ENCODE data around the gene PHF23.

PHF23 gene

DNA sequence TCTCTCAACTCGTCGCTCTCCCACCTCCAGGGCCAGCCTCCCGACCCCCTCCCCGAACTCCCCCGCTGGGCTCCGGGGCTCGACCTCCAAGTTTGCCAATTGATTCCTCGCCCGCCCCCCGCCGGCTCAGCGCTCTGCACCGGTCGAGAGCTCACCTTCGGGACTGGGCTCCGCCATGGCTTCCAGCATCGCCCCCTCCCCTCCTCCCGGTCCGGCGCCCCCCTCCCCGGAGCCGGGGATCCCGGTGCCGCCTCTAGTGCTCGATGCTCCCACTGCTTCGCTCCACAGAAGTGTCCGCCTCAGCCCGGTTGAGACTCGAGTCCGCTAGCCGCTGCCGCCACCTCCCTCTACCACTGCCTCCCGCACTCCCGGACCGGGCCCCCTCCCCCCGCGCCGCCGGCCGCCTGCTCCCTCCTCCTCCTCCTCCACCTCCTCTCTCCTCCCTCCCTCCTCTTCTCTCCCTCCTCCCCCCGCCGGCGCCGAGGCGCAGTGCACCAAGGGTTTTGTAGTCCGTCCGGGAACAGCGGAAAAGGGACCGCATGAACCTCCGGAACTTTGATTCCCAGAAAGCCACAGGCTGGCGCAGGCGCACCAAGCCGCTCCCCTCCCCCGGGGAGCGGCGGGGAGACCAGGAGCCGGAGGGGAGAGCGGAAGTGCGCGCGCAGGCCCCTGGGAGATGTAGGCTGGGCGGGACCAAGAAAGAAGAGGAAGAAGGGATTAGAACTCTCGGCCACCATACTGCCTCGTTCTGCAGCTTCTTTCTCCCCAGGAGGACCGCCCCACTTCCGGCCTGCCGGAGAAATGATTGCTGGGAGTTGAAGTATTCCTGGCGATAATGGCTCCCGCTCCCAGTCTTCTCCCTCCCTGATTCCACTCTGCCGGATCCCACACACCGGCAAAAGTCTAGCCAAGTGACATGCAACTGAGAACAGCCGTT, at the start of gene PHF23:
Gene PHF23 (minus strand): TSS at position 367 of the 937 bp plus-strand sequence. CDS start 178 bp downstream, at position 189.
- Histone ChIP-seq H3K27ac (ENCODE audit: low read length) (no peak within 1 kb of the TSS), H3K36me3 (ENCODE audit: control insufficient read depth, insufficient read depth, low read length) (peaks cover 20% of the 10 kb centered on the region), H3K9me3 (ENCODE audit: control insufficient read depth, insufficient read depth, low read length) (no peaks in the 10 kb centered on the region), H3K27me3 (ENCODE audit: control insufficient read depth, insufficient read depth, low read length) (no peaks in the 10 kb centered on the region), H3K4me1 (ENCODE audit: control insufficient read depth, insufficient read depth, low read length) (peaks cover 2% of the 10 kb centered on the region; the same call in 1 of the 2 replicates), H3K4me3 (ENCODE audit: low read length) (peak within 1 kb of the TSS; percentile 95)
- peak; percentile 99 for DNase-seq (ENCODE audit: low read depth, low spot score)
- WGBS (ENCODE audit: insufficient coverage, insufficient read length): no CpG with 5 or more reads among the region's 72 CpGs

- Histone ChIP-seq H3K9me3 (ENCODE audit: control insufficient read depth, insufficient read depth, low read length) (no peaks in the 10 kb centered on the region), H3K27ac (ENCODE audit: low read length) (no peak overlapping the region), H3K4me3 (ENCODE audit: low read length) (no peak overlapping the region), H3K36me3 (ENCODE audit: control insufficient read depth, insufficient read depth, low read length) (peaks cover 10% of the 10 kb centered on the region; the same call in 1 of the 2 replicates), H3K27me3 (ENCODE audit: control insufficient read depth, insufficient read depth, low read length) (no peaks in the 10 kb centered on the region), H3K4me1 (ENCODE audit: control insufficient read depth, insufficient read depth, low read length) (peaks cover 1% of the 10 kb centered on the region; the same call in 1 of the 2 replicates)
- no CpG with 5 or more reads among the region's 12 CpGs for WGBS (ENCODE audit: insufficient coverage, insufficient read length)
- no peak for DNase-seq (ENCODE audit: low read depth, low spot score)
These were observed 46.4 kb upstream of the PHF23 start for GRCh38 chr17:7285679-7286078.

- no peak for DNase-seq (ENCODE audit: low read depth, low spot score)
- H3K9me3 ChIP-seq (ENCODE audit: control insufficient read depth, insufficient read depth, low read length): no peaks in the 10 kb centered on the region
- H3K27me3 ChIP-seq (ENCODE audit: control insufficient read depth, insufficient read depth, low read length): no peaks in the 10 kb centered on the region
- no peak overlapping the region for H3K4me3 ChIP-seq (ENCODE audit: low read length)
- H3K4me1 ChIP-seq (ENCODE audit: control insufficient read depth, insufficient read depth, low read length): peaks cover 3% of the 10 kb centered on the region
- H3K27ac ChIP-seq (ENCODE audit: low read length): no peak overlapping the region
- peaks cover 10% of the 10 kb centered on the region; the same call in 1 of the 2 replicates for H3K36me3 ChIP-seq (ENCODE audit: control insufficient read depth, insufficient read depth, low read length)
- WGBS (ENCODE audit: insufficient coverage, insufficient read length): no CpG with 5 or more reads among the region's 16 CpGs
These were observed 45.7 kb upstream of the PHF23 start for GRCh38 chr17:7284911-7285310.

DNA sequence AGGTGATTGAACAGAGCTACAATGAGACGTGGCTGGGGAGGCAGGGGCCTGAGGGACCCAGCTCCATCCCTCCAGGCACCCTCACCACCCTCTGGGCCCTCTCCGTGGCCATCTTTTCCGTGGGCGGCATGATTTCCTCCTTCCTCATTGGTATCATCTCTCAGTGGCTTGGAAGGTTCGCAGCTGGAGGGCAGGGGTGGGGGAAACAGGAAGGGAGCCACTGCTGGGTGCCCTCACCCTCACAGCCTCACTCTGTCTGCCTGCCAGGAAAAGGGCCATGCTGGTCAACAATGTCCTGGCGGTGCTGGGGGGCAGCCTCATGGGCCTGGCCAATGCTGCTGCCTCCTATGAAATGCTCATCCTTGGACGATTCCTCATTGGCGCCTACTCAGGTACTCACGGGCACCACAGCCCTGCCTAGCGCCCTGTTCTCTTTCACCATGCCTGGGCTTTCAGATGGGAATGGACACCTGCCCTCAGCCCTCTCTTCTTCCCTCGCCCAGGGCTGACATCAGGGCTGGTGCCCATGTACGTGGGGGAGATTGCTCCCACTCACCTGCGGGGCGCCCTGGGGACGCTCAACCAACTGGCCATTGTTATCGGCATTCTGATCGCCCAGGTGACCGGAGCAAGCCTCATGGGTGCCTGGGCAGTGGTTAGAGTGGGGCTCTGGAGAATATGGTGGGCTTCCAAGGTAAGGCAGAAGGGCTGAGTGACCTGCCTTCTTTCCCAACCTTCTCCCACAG, 44.4 kb upstream of the PHF23 start:
- WGBS (ENCODE audit: insufficient coverage, insufficient read length): no CpG with 5 or more reads among the region's 18 CpGs
- Histone ChIP-seq H3K27me3 (ENCODE audit: control insufficient read depth, insufficient read depth, low read length) (no peaks in the 10 kb centered on the region), H3K36me3 (ENCODE audit: control insufficient read depth, insufficient read depth, low read length) (peaks cover 10% of the 10 kb centered on the region; the same call in 1 of the 2 replicates), H3K27ac (ENCODE audit: low read length) (no peak overlapping the region), H3K9me3 (ENCODE audit: control insufficient read depth, insufficient read depth, low read length) (no peaks in the 10 kb centered on the region), H3K4me1 (ENCODE audit: control insufficient read depth, insufficient read depth, low read length) (peaks cover 2% of the 10 kb centered on the region), H3K4me3 (ENCODE audit: low read length) (no peak overlapping the region)
- no peak for DNase-seq (ENCODE audit: low read depth, low spot score)

DNA sequence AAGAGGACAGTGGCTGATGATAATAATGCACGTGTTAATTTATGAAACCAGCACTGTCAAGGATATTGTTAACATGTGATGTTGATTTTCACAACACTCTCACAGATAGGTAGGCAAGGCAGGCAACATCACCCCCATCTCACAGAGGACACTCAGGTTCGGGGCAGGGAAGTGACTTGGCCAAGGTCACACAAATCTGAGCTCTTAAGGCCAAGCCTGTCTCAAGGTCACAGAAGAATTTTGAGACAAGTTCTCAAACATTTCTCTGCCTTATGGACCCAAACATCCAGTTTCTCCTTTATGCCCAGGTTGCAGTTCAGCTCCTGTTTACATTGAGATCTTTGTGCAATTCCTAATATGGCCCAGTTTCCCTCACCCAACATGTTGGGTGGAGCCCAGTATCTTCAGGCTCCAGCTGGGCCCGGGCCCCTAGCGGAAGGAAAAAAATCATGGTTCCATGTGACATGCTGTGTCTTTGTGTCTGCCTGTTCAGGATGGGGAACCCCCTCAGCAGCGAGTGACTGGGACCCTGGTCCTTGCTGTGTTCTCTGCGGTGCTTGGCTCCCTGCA, 43.6 kb upstream of the PHF23 start:
- no peaks in the 10 kb centered on the region for H3K27me3 ChIP-seq (ENCODE audit: control insufficient read depth, insufficient read depth, low read length)
- DNase-seq (ENCODE audit: low read depth, low spot score): no peak
- H3K36me3 ChIP-seq (ENCODE audit: control insufficient read depth, insufficient read depth, low read length): peaks cover 10% of the 10 kb centered on the region; the same call in 1 of the 2 replicates
- H3K4me3 ChIP-seq (ENCODE audit: low read length): no peak overlapping the region; the same call in 1 of the 2 replicates
- no CpG with 5 or more reads among the region's 6 CpGs for WGBS (ENCODE audit: insufficient coverage, insufficient read length)
- H3K27ac ChIP-seq (ENCODE audit: low read length): no peak overlapping the region
- peaks cover 2% of the 10 kb centered on the region for H3K4me1 ChIP-seq (ENCODE audit: control insufficient read depth, insufficient read depth, low read length)
- no peaks in the 10 kb centered on the region for H3K9me3 ChIP-seq (ENCODE audit: control insufficient read depth, insufficient read depth, low read length)

- Histone ChIP-seq H3K36me3 (ENCODE audit: control insufficient read depth, insufficient read depth, low read length) (peaks cover 10% of the 10 kb centered on the region; the same call in 1 of the 2 replicates), H3K9me3 (ENCODE audit: control insufficient read depth, insufficient read depth, low read length) (no peaks in the 10 kb centered on the region), H3K4me1 (ENCODE audit: control insufficient read depth, insufficient read depth, low read length) (peaks cover 2% of the 10 kb centered on the region), H3K27me3 (ENCODE audit: control insufficient read depth, insufficient read depth, low read length) (no peaks in the 10 kb centered on the region), H3K27ac (ENCODE audit: low read length) (no peak overlapping the region), H3K4me3 (ENCODE audit: low read length) (peak overlapping the region; percentile 65; the same call in 1 of the 2 replicates)
- DNase-seq (ENCODE audit: low read depth, low spot score): no peak
- WGBS (ENCODE audit: insufficient coverage, insufficient read length): no CpG with 5 or more reads among the region's 43 CpGs
These were observed 42.9 kb upstream of the PHF23 start for GRCh38 chr17:7281953-7282751.

DNA sequence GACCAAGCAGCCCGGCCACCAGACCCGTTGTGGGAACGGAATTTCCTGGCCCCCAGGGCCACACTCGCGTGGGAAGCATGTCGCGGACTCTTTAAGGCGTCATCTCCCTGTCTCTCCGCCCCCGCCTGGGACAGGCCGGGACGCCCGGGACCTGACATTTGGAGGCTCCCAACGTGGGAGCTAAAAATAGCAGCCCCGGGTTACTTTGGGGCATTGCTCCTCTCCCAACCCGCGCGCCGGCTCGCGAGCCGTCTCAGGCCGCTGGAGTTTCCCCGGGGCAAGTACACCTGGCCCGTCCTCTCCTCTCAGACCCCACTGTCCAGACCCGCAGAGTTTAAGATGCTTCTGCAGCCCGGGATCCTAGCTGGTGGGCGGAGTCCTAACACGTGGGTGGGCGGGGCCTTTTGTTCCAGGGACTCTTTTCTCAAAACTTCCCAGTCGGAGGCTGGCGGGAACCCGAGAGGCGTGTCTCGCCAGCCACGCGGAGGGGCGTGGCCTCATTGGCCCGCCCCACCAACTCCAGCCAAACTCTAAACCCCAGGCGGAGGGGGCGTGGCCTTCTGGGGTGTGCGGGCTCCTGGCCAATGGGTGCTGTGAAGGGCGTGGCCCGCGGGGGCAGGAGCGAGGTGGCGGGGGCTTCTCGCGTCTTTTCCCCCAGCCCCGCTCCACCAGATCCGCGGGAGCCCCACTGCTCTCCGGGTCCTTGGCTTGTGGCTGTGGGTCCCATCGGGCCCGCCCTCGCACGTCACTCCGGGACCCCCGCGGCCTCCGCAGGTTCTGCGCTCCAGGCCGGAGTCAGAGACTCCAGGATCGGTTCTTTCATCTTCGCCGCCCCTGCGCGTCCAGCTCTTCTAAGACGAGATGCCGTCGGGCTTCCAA, 42.1 kb upstream of the PHF23 start, which contains the start of gene SLC2A4:
Gene SLC2A4 (plus strand): TSS at position 645 of the 879 bp plus-strand sequence. CDS start 217 bp downstream, at position 862.
- Histone ChIP-seq H3K27ac (ENCODE audit: low read length) (no peak within 1 kb of the TSS), H3K9me3 (ENCODE audit: control insufficient read depth, insufficient read depth, low read length) (no peaks in the 10 kb centered on the region), H3K4me3 (ENCODE audit: low read length) (peak within 1 kb of the TSS; percentile 65; the same call in 1 of the 2 replicates), H3K36me3 (ENCODE audit: control insufficient read depth, insufficient read depth, low read length) (peaks cover 10% of the 10 kb centered on the region; the same call in 1 of the 2 replicates), H3K4me1 (ENCODE audit: control insufficient read depth, insufficient read depth, low read length) (peaks cover 2% of the 10 kb centered on the region), H3K27me3 (ENCODE audit: control insufficient read depth, insufficient read depth, low read length) (no peaks in the 10 kb centered on the region)
- DNase-seq (ENCODE audit: low read depth, low spot score): no peak
- WGBS (ENCODE audit: insufficient coverage, insufficient read length): no CpG with 5 or more reads among the region's 71 CpGs

GRCh38 chr17:7280519-7281073, 41.3 kb upstream of the PHF23 start:
- Histone ChIP-seq H3K27me3 (ENCODE audit: control insufficient read depth, insufficient read depth, low read length) (no peaks in the 10 kb centered on the region), H3K27ac (ENCODE audit: low read length) (no peak overlapping the region), H3K36me3 (ENCODE audit: control insufficient read depth, insufficient read depth, low read length) (peaks cover 10% of the 10 kb centered on the region; the same call in 1 of the 2 replicates), H3K4me1 (ENCODE audit: control insufficient read depth, insufficient read depth, low read length) (peaks cover 2% of the 10 kb centered on the region), H3K4me3 (ENCODE audit: low read length) (peak overlapping the region; percentile 28; the same call in 1 of the 2 replicates), H3K9me3 (ENCODE audit: control insufficient read depth, insufficient read depth, low read length) (no peaks in the 10 kb centered on the region)
- no peak for DNase-seq (ENCODE audit: low read depth, low spot score)
- no CpG with 5 or more reads among the region's 29 CpGs for WGBS (ENCODE audit: insufficient coverage, insufficient read length)

GRCh38 chr17:7279448-7279847, 40.2 kb upstream of the PHF23 start:
- WGBS (ENCODE audit: insufficient coverage, insufficient read length): no CpG with 5 or more reads among the region's 8 CpGs
- Histone ChIP-seq H3K4me3 (ENCODE audit: low read length) (no peak overlapping the region), H3K9me3 (ENCODE audit: control insufficient read depth, insufficient read depth, low read length) (no peaks in the 10 kb centered on the region), H3K27ac (ENCODE audit: low read length) (no peak overlapping the region), H3K27me3 (ENCODE audit: control insufficient read depth, insufficient read depth, low read length) (no peaks in the 10 kb centered on the region), H3K36me3 (ENCODE audit: control insufficient read depth, insufficient read depth, low read length) (peaks cover 4% of the 10 kb centered on the region; the same call in 1 of the 2 replicates), H3K4me1 (ENCODE audit: control insufficient read depth, insufficient read depth, low read length) (peaks cover 2% of the 10 kb centered on the region)
- DNase-seq (ENCODE audit: low read depth, low spot score): no peak
